NCI-H345 treated with DMSO at 0.1 percent for 48 hours (cell line): ENCODE results near the gene PDX1.
A peak's percentile ranks its signal among the peaks of the same experiment; 100 is the strongest.

Experiments used
- DNase-seq: peaks from one replicate; lab custom pipeline; 2025; ENCODE audit not compliant: unreplicated experiment; lab: John Stamatoyannopoulos, UW

Gene PDX1

DNA sequence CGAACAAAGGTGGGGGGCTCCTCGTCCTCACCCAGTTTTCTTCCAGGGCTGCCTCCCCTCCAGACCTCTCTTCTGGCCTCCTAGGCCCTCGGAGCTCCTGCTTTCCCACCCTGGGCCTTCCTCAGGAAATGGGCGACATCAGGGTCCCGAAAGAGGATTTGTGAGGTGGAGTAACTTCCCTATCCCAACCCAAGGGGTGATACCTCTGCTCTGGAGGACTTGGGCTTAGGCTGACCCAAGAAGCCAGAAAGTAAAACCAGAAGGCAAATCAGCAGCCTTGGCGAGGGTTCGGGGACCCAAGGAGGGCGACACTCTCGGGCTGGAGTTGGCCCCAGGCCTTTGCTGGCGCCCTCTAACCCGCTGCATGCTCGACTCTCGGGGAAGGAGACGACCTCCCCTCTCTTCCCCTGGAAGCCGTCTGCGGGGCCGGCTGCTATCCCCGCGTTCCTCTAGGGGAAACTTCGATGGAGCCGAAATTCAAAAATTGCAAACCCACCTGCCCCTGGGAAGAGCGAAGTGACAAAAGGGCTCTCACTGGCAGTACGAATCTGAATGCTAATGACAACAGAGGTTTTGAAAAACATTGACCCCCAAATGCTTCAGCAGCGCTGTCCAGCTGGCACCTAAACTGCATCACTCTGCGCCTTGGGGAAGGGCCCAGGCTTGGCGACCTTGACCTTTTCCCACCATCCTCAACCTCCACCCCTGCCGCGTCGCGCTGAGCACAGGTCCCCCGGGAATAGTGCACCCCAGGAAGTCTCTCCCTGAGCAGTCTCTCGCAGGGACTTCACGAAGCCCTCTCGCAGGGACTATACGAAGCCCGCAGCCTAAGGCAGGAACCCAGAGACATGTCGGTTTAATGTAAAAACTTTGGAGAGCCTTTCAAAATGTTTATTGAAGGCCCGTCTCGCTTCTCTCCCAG is 2.4 kb downstream of the PDX1 start:
- no peak for DNase-seq

DNA sequence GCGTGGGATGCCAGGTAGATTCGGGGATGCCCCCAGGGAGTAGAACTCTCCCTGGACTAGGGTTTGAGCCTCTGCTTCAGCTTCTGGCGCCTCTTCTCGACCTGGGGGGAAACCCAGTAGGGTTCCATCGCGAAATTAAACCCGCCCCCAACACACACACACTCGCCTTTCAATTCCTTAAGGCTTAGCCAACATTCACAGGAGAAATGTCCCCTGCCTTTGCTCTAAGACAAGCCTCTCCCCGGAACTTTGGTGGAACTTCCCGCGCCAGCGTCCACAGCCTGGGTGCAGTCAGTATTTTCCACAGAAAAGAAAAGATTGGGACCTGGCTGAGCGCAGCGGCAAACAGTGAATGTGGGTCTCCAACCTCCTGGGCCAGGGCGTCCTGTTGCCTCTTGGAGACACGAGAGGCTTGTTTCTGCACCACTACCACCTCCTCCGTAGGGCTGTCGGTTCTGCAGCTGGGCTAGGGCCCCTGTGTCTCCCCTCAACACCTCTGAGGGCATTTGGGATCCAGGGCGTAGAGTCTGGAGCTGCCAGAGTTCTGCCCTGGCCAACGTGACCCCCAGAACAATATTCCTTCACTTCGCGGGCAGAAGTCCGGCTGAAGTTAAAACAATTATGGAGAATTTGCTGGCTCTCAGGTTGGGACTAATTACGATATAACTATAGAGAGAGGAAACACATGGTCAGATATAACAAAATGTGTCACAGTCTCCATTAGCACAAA is 3.2 kb downstream of the PDX1 start:
- no peak for DNase-seq

GRCh38 chr13:27923794-27924528 is 4.2 kb downstream of the PDX1 start:
- no peak for DNase-seq

DNA sequence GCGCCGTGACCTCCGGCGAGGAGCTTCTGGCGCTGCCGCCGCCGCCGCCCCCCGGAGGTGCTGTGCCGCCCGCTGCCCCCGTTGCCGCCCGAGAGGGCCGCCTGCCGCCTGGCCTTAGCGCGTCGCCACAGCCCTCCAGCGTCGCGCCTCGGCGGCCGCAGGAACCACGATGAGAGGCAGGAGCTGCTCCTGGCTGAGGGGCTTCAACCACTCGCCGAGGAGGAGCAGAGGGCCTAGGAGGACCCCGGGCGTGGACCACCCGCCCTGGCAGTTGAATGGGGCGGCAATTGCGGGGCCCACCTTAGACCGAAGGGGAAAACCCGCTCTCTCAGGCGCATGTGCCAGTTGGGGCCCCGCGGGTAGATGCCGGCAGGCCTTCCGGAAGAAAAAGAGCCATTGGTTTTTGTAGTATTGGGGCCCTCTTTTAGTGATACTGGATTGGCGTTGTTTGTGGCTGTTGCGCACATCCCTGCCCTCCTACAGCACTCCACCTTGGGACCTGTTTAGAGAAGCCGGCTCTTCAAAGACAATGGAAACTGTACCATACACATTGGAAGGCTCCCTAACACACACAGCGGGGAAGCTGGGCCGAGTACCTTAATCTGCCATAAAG is 4.8 kb downstream of the PDX1 start:
- no peak for DNase-seq

DNA sequence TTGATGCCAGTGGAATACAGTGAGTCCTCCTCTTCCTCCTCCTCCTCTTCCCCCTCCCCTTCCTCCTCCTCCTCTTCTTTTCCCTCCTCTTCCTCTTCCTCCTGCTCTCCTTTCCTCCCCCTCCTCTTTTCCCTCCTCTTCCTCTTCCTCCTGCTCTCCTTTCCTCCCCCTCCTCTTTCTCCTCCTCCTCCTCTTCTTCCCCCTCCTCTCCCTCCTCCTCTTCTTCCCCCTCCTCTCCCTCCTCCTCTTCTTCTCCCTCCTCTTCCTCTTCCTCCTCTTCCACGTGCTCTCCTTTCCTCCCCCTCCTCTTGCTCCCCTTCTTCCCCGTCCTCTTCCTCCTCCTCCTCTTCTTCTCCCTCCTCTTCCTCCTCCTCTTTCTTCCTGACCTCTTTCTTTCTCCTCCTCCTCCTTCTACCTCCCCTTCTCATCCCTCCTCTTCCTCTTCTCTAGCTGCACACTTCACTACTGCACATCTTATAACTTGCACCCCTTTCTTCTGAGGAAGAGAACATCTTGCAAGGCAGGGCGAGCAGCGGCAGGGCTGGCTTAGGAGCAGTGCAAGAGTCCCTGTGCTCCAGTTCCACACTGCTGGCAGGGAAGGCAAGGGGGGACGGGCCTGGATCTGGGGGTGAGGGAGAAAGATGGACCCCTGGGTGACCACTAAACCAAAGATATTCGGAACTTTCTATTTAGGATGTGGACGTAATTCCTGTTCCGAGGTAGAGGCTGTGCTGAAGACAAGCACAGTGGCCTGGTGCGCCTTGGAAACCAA is 5.6 kb downstream of the PDX1 start:
- no peak for DNase-seq

DNA sequence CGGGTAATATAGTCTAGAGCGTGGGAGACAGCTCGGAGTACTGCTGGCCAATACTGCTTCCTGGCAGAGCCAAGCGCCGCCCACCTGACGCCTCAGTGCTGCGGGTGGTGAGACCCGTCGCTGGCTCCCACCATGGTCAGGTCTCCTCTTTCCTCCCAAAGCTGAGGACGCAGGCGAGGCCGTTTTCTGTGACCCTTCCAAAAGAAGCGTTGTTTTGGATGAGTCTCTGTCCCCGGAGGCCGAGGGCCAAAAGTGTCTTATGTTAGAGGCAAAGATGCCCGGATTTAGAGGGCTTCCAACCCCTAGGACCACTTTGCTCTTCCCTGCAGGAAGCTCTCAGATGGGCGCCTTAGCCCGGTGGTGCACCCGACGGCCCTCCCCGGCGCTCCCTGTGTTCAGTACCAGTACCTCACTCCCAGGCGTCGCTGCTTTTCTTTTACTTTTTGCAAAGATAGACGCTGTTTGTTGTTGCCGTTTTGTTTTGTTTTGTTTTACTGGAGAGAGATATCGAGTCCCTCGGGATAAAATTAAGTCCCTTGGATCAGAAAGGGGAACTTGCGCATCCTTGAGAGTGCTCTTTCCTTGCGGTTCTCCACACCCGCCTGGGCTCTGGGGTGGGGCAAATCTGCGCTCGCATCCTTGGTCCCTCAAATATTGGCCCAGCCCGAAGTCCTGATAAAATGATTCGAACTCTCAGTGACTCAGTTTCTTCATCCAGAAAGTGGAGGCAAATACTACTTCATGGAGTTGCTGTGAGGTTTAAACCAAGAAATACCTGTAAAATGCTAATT is 7.0 kb downstream of the PDX1 start:
- no peak for DNase-seq

DNA sequence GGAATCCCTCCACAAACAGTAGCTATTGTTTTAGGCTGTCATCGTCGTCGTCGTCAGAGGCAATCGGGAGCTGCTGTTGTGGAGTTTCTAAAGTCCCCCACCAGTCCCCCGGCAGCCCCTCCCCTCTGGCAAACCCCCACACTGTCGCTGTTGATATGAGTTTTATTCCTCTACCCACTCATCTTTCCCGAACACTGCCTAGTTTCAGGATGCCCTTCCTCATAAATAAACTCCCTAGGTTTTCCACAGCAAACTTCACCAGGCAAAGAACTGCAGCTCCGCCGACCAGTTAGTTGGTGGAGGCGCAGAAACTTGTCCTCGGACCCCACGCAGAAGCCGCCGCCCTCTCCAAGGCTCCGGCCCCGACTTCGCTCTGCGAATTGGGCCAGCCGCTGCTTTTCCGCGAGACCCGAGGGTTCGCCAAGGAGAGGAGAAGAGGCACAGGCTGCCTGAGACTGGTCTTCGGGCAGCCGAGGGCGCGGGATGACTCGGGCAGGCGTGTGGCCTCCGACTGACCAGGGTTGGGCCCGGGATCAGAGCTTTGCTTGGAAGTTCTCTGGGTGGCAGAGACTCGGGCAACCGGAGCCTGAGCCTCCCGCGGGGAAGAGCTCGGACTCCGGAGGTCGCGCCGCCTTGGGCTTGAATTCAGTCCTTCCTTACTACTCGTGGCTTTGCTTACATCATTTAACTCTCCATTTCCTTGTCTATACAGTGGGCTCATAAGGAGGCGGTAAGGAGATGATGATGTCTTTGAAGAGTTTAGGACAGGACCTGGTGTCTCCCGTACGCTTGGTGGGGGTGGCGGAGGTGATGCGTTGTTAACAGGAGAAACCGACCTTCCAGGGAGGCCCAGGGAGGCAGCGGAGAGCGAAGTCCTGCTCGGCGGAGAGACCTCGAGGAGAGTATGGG is 7.9 kb downstream of the PDX1 start:
- DNase-seq: no peak

- no peak for DNase-seq
These were observed 8.6 kb downstream of the PDX1 start for GRCh38 chr13:27928353-27928804.

DNA sequence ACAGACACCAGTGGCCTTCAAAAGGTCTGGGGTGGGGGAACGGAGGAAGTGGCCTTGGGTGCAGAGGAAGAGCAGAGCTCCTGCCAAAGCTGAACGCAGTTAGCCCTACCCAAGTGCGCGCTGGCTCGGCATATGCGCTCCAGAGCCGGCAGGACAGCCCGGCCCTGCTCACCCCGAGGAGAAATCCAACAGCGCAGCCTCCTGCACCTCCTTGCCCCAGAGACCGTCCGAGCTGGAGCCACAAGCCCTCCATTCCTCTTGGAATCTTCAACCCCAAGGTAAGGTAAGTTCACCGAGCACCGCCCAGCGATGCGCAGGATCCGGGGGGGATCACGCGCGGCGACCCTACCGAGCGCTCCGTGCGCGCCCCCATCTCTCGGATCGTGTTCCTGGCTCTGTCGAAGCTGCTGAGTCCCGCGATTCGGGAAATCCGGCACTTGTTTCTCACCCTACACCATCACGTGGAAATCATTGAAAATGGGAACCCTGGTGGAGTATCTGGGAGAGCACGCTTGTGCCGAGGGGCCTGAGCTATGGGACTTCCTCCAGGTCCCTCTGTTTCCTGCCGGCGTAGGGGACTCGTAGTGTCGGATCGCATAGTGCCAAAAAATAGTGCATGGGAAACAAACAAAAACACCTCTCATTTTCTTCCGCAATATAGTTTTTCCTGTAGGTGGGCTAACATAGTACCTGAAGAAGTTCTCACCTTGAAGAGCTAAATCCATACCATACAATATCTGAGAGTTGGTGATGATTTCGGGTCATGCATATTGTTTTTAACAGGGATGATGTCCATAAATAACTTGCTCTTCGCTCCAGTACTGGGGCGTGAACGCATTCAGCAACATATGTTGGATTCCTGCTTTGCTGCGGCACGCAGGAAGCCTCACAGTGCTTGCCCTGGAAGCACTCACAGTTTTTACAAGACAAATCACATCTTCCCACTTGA is 9.3 kb downstream of the PDX1 start:
- DNase-seq: no peak

DNA sequence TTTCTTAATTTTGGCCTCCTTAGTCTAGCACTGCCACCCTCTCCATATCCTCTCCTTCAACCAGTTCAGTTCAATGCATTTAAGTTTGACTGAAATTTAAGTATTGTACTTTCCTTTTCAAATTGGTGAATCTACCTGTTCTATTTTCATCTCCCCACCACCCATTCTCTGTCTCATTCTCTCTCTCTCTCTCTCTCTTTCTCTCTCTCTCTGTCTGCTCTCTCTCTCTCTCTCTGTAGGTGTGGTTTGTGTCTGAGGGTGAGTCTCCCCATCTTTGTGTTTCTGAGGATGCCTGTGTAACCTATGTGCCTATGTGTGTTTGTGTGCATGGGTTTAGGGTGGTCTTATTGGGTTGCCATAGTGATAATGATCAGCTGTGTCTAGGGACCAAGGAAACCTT is 10.1 kb downstream of the PDX1 start:
- no peak for DNase-seq

GRCh38 chr13:27933118-27933517 is 13.3 kb downstream of the PDX1 start:
- no peak for DNase-seq

DNA sequence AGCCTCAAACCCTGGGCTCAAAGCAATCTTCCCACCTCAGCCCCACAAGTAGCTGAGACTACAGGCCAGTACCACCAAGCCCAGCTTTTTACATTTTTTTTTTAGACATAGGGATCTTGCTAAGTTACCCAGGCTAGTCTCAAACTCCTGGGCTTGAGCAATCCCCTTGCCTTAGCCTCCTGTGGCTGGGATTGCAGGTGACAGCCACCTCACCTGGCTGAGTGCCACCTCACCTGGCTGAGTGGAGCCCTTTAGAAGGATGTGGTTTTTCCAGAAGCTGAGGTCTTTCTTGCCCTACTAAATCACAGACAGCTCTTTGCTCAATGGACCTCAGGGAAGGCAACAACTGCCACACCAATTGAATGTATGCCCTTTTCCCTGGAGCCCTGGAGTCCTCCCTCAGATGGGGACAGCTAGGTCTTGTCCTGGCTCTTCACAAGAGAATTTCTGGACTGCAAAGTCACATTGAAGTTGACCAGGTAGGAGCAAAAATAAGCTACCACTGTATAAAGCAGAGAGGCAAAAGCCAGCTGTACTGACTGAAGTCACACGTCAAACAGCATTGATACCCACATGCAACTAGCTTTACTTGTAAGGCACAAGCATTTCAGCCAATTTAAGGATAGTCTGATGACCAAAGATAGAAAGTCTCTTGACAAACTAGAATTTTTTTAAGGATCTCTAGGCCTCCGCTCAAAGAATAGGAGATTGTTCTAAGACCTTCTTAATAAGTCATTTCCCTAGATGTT is 14.0 kb downstream of the PDX1 start:
- DNase-seq: no peak

GRCh38 chr13:27942972-27943371 is 23.2 kb downstream of the PDX1 start:
- no peak for DNase-seq

DNA sequence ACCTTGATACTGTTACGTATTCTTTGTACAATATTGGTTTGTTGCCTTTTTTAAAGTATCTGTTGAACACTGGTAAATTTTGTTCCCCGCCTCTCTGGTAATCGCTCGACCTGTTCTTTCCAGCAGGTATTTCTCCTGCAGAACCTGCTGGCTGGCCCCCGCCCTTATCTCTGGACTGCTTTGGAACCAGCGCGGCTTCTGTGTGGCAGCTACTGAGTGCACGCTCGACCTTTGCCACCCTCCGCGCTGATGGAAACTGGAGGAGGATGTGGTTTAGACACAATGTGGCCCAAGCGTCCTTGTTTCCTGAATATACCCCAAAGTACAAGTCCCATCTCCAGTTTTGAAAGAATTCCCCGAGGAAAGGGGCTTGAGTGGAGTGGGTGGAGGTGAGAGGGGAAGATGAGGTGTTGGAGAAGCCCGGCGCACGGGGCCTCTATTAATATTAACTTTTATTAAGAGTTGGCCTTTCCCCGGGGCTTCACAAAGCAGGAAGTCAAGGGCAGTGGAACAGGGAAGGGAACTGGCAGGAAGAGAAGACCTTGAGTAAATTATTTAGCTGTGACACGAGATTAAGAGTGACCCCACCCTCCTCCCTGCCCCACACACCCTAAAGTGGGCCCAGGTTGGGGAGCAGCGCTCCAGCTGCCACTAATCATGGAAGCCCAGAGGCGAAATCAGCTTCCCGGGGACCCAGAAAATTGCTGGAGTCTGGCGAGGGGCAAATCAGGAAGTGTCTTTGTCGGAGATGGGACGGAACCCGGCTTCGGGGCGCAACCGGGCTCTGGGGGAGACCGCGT is 33.3 kb downstream of the PDX1 start:
- DNase-seq: no peak

DNA sequence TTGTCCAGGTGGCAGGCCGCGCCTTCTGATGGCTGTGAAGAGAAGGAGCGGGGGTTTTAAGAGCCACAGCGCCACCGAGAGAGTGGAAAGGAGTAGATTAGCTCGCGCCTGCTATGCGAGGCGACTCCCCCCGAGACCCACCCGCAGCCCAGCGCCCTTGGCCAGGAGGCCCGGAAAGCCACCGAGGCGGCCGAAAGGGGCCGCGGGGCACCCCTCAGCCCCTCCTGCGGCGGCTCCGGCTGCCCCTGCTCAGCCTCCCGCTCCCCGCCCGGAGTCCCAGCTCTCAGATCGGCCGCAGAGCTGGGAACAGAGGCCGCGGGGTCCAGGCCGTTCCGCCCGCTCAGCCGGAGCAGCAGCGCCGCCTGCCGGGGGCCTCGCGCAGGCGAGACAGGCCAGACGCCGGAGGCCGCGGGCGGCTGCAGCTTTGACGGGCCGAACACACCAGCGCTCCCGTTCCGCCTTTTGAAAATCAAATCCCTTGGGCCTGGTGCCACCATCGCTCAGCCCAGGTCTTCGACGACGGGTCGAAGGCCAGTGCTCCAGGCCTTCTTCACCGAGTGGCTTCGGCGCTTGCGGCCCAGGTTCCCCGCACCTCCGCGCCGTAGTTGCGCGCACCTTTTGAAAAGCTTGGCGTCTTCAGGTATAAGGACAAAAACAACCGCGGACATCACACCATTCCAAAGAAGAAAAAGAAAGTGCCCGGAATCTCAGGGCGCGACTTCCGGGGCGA is 34.0 kb downstream of the PDX1 start:
- peak; percentile 49 for DNase-seq
